H9 (cell line): Measurements from ENCODE around the gene SACM1L. TPM values are rescaled to one million over a fixed set of nuclear protein-coding genes. Genes with fewer than 3 reads are reported as not detected.

Experiments
- DNase-seq: peaks from one replicate; pipeline ENCODE4 v3.0.0-alpha.2; 2017
- H2AFZ ChIP-seq: one replicate; pipeline ENCODE4 v1.6.1; 2013; ENCODE audit warnings: mild to moderate bottlenecking, low read length, control low read depth, moderate library complexity
- H2AK5ac ChIP-seq: 2 replicates; pipeline ENCODE4 v1.6.1; 2013; ENCODE audit warnings: low read length, control low read depth, mixed read lengths; ENCODE audit not compliant: insufficient read length
- H2BK120ac ChIP-seq: one replicate; pipeline ENCODE4 v1.6.1; 2013; ENCODE audit warnings: low read depth, mild to moderate bottlenecking, low read length, control low read depth, inconsistent platforms; ENCODE audit not compliant: poor library complexity, severe bottlenecking
- H2BK12ac ChIP-seq: 2 replicates; pipeline ENCODE4 v1.6.1; 2013; ENCODE audit warnings: low read length, control low read depth, mixed read lengths, low read depth; ENCODE audit not compliant: insufficient read length
- H2BK15ac ChIP-seq: 2 replicates; pipeline ENCODE4 v1.6.1; 2013; ENCODE audit warnings: low read depth, low read length, control low read depth
- H2BK20ac ChIP-seq: one replicate; pipeline ENCODE4 v1.6.1; 2013; ENCODE audit warnings: low read depth, mild to moderate bottlenecking, low read length, control low read depth, inconsistent platforms; ENCODE audit not compliant: poor library complexity, severe bottlenecking
- H2BK5ac ChIP-seq: 2 replicates; pipeline ENCODE4 v1.6.1; 2013; ENCODE audit warnings: low read length, control low read depth, mixed read lengths; ENCODE audit not compliant: insufficient read length
- H3K14ac ChIP-seq: 2 replicates; pipeline ENCODE4 v1.6.1; 2013; ENCODE audit warnings: low read length, control low read depth; ENCODE audit not compliant: insufficient read depth
- H3K18ac ChIP-seq: 2 replicates; pipeline ENCODE4 v1.6.1; 2013; ENCODE audit warnings: low read depth, mild to moderate bottlenecking, mixed read lengths, low read length, control low read depth; ENCODE audit not compliant: insufficient read length
- H3K23ac ChIP-seq: 2 replicates; pipeline ENCODE4 v1.6.1; 2013; ENCODE audit warnings: low read length, control low read depth, mixed read lengths, low read depth; ENCODE audit not compliant: insufficient read length
- H3K23me2 ChIP-seq: 2 replicates; pipeline ENCODE4 v1.6.1; 2013; ENCODE audit warnings: low read depth, mild to moderate bottlenecking, mixed read lengths, low read length, control low read depth; ENCODE audit not compliant: insufficient read length, poor library complexity, severe bottlenecking
- H3K27ac ChIP-seq: 2 replicates; pipeline ENCODE4 v1.5.1; 2013; ENCODE audit warnings: low read length, control low read depth, mixed read lengths, low read depth; ENCODE audit not compliant: insufficient read length
- H3K27me3 ChIP-seq: 2 replicates; pipeline ENCODE4 v1.6.1; 2013; ENCODE audit warnings: low read length, control low read depth, inconsistent platforms; ENCODE audit not compliant: insufficient read depth
- H3K4ac ChIP-seq: 2 replicates; pipeline ENCODE4 v1.6.1; 2013; ENCODE audit warnings: low read depth, mild to moderate bottlenecking, control low read depth, inconsistent platforms, low read length, moderate library complexity
- H3K4me1 ChIP-seq: 2 replicates; pipeline ENCODE4 v1.6.1; 2013; ENCODE audit warnings: low read length, control low read depth, inconsistent platforms; ENCODE audit not compliant: insufficient read depth
- H3K4me2 ChIP-seq: 2 replicates; pipeline ENCODE4 v1.6.1; 2013; ENCODE audit warnings: low read length, control low read depth, mixed read lengths; ENCODE audit not compliant: insufficient read length, insufficient read depth
- H3K56ac ChIP-seq: 2 replicates; pipeline ENCODE4 v1.6.1; 2013; ENCODE audit warnings: low read depth, mild to moderate bottlenecking, mixed read lengths, low read length, control low read depth; ENCODE audit not compliant: insufficient read length
- H3K79me1 ChIP-seq: 2 replicates; pipeline ENCODE4 v1.6.1; 2013; ENCODE audit warnings: low read depth, mild to moderate bottlenecking, moderate library complexity, low read length, control low read depth, inconsistent platforms; ENCODE audit not compliant: insufficient read depth, poor library complexity, severe bottlenecking
- H3K79me2 ChIP-seq: 2 replicates; pipeline ENCODE4 v1.6.1; 2013; ENCODE audit warnings: low read length, control low read depth, inconsistent platforms; ENCODE audit not compliant: insufficient read depth
- H3K9ac ChIP-seq: 2 replicates; pipeline ENCODE4 v1.6.1; 2013; ENCODE audit warnings: low read length, control low read depth, mixed read lengths; ENCODE audit not compliant: insufficient read length; ENCODE audit errors: extremely low read depth
- H3K9me3 ChIP-seq: one replicate; pipeline ENCODE4 v1.6.1; 2013; ENCODE audit warnings: low read depth, low read length, inconsistent platforms; ENCODE audit not compliant: control insufficient read depth
- H3T11ph ChIP-seq: one replicate; pipeline ENCODE4 v1.6.1; 2013; ENCODE audit warnings: mild to moderate bottlenecking, low read length, control low read depth, inconsistent platforms
- H4K20me1 ChIP-seq: one replicate; pipeline ENCODE4 v1.6.1; 2013; ENCODE audit not compliant: control insufficient read depth, insufficient read length, insufficient read depth
- H4K5ac ChIP-seq: 2 replicates; pipeline ENCODE4 v1.6.1; 2013; ENCODE audit warnings: low read depth, mild to moderate bottlenecking, mixed read lengths, low read length, control low read depth; ENCODE audit not compliant: insufficient read length
- H4K8ac ChIP-seq: replicated peaks from 2 replicates; pipeline ENCODE4 v1.6.1; 2013; ENCODE audit warnings: low read length, control low read depth, mixed read lengths, low read depth; ENCODE audit not compliant: insufficient read length
- H4K91ac ChIP-seq: 2 replicates; pipeline ENCODE4 v1.6.1; 2013; ENCODE audit warnings: low read depth, mild to moderate bottlenecking, moderate library complexity, mixed read lengths, low read length, control low read depth; ENCODE audit not compliant: insufficient read length
- H3K27ac Mint-ChIP-seq, 3 experiments: 2 replicates in 2 of 3; 3 replicates in 1 of 3; pipeline ENCODE4 v1.8.0; 2020 to 2021; ENCODE audit warnings: mixed read lengths in 3 of 3, mild to moderate bottlenecking in 1 of 3, moderate library complexity in 1 of 3
- H3K27me3 Mint-ChIP-seq: 2 replicates; pipeline ENCODE4 v1.8.0; 2021; ENCODE audit warnings: low read depth, mild to moderate bottlenecking, moderate library complexity, mixed read lengths
- H3K36me3 Mint-ChIP-seq, 3 experiments: 2 replicates in 2 of 3; 3 replicates in 1 of 3; pipeline ENCODE4 v1.8.0; 2020 to 2021; ENCODE audit warnings: low read depth in 3 of 3, mixed read lengths in 3 of 3; ENCODE audit not compliant: insufficient read depth in 1 of 3
- H3K4me1 Mint-ChIP-seq, 2 experiments: 2 replicates each; pipeline ENCODE4 v1.8.0; 2020; ENCODE audit warnings: mixed read lengths in 2 of 2
- H3K4me3 Mint-ChIP-seq, 2 experiments: 2 replicates in 1 of 2; 3 replicates in 1 of 2; pipeline ENCODE4 v1.8.0; 2020 to 2021; ENCODE audit warnings: mild to moderate bottlenecking in 2 of 2, mixed read lengths in 2 of 2, moderate library complexity in 1 of 2
- H3K9me3 Mint-ChIP-seq, 2 experiments: 2 replicates in 1 of 2; 3 replicates in 1 of 2; pipeline ENCODE4 v1.8.0; 2020; ENCODE audit warnings: mild to moderate bottlenecking in 2 of 2, mixed read lengths in 2 of 2, moderate library complexity in 1 of 2
- WGBS: extraction: QIAGEN DNeasy Blood & Tissue Kit; methylation state at CpG from one replicate; pipeline ENCODE4 v1.1.7; 2013; ENCODE audit warnings: missing lambda C conversion rate, low lambda C conversion rate, mixed read lengths; ENCODE audit not compliant: insufficient read length; ENCODE audit errors: extremely low coverage; 5-methylcytosine and 5-hydroxymethylcytosine counted together
- total RNA-seq: library from RNA; stranded (reverse); gene quantifications from 2 replicates; pipeline ENCODE4 v1.2.1, GENCODE V29; 2021
- TF ChIP-seq, protein P1 (sequence below): fragments of 200-600 bp; sonication (generic); conservative IDR thresholded peaks from 3 replicates; pipeline ENCODE4 v1.8.0; 2021; ENCODE audit warnings: antibody characterized with exemption, mild to moderate bottlenecking

The SACM1L gene
- total RNA-seq, 1 experiment from 2014 or later = 52.8 TPM

DNA sequence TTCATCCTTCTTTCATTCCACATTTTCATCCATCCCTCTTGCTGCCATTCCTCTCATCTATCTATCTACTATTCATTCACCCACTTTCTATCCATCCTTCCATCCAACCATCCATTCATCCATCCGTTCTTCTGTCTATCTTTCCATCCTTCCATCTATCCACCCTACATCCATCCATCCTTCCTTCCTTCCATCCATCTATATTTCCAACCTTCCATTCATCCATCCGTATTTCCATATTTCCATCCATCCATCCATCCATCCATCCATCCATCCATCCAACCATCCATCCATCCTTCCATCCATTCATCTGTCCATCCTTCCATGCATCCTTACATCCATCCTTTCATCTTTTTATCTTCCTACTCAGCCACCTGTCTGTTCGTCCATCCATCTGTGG is 93.2 kb downstream of the SACM1L start:
- Mint-ChIP-seq H3K9me3 (peaks cover 2 to 6% of the 10 kb centered on the region in 2 experiments; a peak in 1 of 5 replicates), H3K27me3 (peaks cover 16% of the 10 kb centered on the region), H3K27ac (no peak overlapping the region), H3K4me3 (no peak overlapping the region), H3K36me3 (no peaks in the 10 kb centered on the region), H3K4me1 (peaks cover 6 to 9% of the 10 kb centered on the region in 2 experiments; a peak in 2 of 4 replicates)
- H3K18ac ChIP-seq = no peak overlapping the region
- H2BK5ac ChIP-seq = no peak overlapping the region
- H2BK120ac ChIP-seq = no peak overlapping the region
- no peak overlapping the region for H2BK15ac ChIP-seq
- no peak overlapping the region for H3K56ac ChIP-seq
- H3T11ph ChIP-seq = no peak overlapping the region
- no peak overlapping the region for H3K23ac ChIP-seq
- H2AK5ac ChIP-seq = no peak overlapping the region
- H4K8ac ChIP-seq = peak overlapping the region; percentile 41
- no peak overlapping the region for H2BK20ac ChIP-seq
- H3K23me2 ChIP-seq = no peaks in the 10 kb centered on the region
- no peaks in the 10 kb centered on the region for H3K79me2 ChIP-seq
- no peak overlapping the region for H3K4me2 ChIP-seq
- no peak overlapping the region for H2AFZ ChIP-seq
- 100% methylated on average over 2 of the region's 3 CpGs for WGBS
- no peak overlapping the region for H3K27ac ChIP-seq
- H3K9me3 ChIP-seq = no peaks in the 10 kb centered on the region
- H4K91ac ChIP-seq = no peak overlapping the region
- H3K79me1 ChIP-seq = no peaks in the 10 kb centered on the region
- no peaks in the 10 kb centered on the region for H4K20me1 ChIP-seq
- H2BK12ac ChIP-seq = no peak overlapping the region
- no peak overlapping the region for H3K9ac ChIP-seq
- no peak overlapping the region for H4K5ac ChIP-seq
- 0 out of 2 replicates have a peak, but pooled peaks cover 2% of the 10 kb centered on the region for H3K27me3 ChIP-seq
- DNase-seq = no peak
- H3K4ac ChIP-seq = no peak overlapping the region
- H3K4me1 ChIP-seq = no peaks in the 10 kb centered on the region
- TF ChIP-seq, protein P1, sequence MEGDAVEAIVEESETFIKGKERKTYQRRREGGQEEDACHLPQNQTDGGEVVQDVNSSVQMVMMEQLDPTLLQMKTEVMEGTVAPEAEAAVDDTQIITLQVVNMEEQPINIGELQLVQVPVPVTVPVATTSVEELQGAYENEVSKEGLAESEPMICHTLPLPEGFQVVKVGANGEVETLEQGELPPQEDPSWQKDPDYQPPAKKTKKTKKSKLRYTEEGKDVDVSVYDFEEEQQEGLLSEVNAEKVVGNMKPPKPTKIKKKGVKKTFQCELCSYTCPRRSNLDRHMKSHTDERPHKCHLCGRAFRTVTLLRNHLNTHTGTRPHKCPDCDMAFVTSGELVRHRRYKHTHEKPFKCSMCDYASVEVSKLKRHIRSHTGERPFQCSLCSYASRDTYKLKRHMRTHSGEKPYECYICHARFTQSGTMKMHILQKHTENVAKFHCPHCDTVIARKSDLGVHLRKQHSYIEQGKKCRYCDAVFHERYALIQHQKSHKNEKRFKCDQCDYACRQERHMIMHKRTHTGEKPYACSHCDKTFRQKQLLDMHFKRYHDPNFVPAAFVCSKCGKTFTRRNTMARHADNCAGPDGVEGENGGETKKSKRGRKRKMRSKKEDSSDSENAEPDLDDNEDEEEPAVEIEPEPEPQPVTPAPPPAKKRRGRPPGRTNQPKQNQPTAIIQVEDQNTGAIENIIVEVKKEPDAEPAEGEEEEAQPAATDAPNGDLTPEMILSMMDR = no peak
- no peak overlapping the region for H3K14ac ChIP-seq
